NOMO-1 treated with DMSO at 0.1 percent for 48 hours (cell line): Measurements from ENCODE around the gene MS4A18.
"Not testable (repeated sequence)": the region's sequence is repeated elsewhere in the genome, so short reads cannot be mapped to it uniquely, and the experiment has no call there.

Source experiments
- DNase-seq: peaks from one replicate; lab custom pipeline; 2025; ENCODE audit not compliant: unreplicated experiment; lab: John Stamatoyannopoulos, UW

MS4A18 gene

GRCh38 chr11:60724420-60724819, at the start of gene MS4A18:
TSS of gene MS4A18 (plus strand) at chr11:60724720.
- no peak for DNase-seq

GRCh38 chr11:60678231-60678630, 46.3 kb upstream of the MS4A18 start:
- not testable (repeated sequence) for DNase-seq

GRCh38 chr11:60679879-60680278, 44.6 kb upstream of the MS4A18 start:
- DNase-seq = no peak

GRCh38 chr11:60680455-60681119, 43.9 kb upstream of the MS4A18 start:
- no peak for DNase-seq

GRCh38 chr11:60684541-60684848, 40.0 kb upstream of the MS4A18 start:
- peak; percentile 7 for DNase-seq

GRCh38 chr11:60691661-60692060, 32.9 kb upstream of the MS4A18 start:
- DNase-seq = no peak

- DNase-seq = no peak
Measured at GRCh38 chr11:60699284-60699691, 25.2 kb upstream of the MS4A18 start, which contains the start of gene MS4A8. TSS of gene MS4A8 (plus strand) at chr11:60699612. CDS start at chr11:60700861, 1,249 bp downstream.

- no peak for DNase-seq
Measured at GRCh38 chr11:60699936-60700335, 24.6 kb upstream of the MS4A18 start.

- DNase-seq = peak; percentile 37
Measured at GRCh38 chr11:60700689-60701468, 23.6 kb upstream of the MS4A18 start.

- DNase-seq = no peak
Measured at GRCh38 chr11:60701469-60701818, 23.1 kb upstream of the MS4A18 start.

- no peak for DNase-seq
Measured at GRCh38 chr11:60703374-60703773, 21.1 kb upstream of the MS4A18 start.

GRCh38 chr11:60705895-60706294, 18.6 kb upstream of the MS4A18 start:
- DNase-seq = no peak

- DNase-seq = no peak
Measured at GRCh38 chr11:60706931-60707330, 17.6 kb upstream of the MS4A18 start.

GRCh38 chr11:60710482-60710881, 14.0 kb upstream of the MS4A18 start:
- no peak for DNase-seq

GRCh38 chr11:60711276-60711675, 13.2 kb upstream of the MS4A18 start:
- DNase-seq = no peak

- not testable (repeated sequence) for DNase-seq
Measured at GRCh38 chr11:60713423-60713822, 11.1 kb upstream of the MS4A18 start.

GRCh38 chr11:60717956-60718355, 6.6 kb upstream of the MS4A18 start:
- DNase-seq = no peak

GRCh38 chr11:60718524-60719316, 5.8 kb upstream of the MS4A18 start:
- no peak for DNase-seq

- no peak for DNase-seq
Measured at GRCh38 chr11:60719391-60719790, 5.1 kb upstream of the MS4A18 start.

- no peak for DNase-seq
Measured at GRCh38 chr11:60720460-60720859, 4.1 kb upstream of the MS4A18 start.

- DNase-seq = no peak
Measured at GRCh38 chr11:60725592-60725991, 1.1 kb downstream of the MS4A18 start.

GRCh38 chr11:60731586-60731985, 7.1 kb downstream of the MS4A18 start:
- no peak for DNase-seq
